ENCODE data around the gene RHOBTB3.

The RHOBTB3 gene

GRCh38 chr5:95762652-95763041, 31.5 kb downstream of the RHOBTB3 start:
- Histone ChIP-seq H3K9ac (ENCODE audit: low read depth, low read length) (no peak overlapping the region), H3K4me3 (ENCODE audit: low read depth, low read length) (no peak overlapping the region), H3K36me3 (ENCODE audit: control insufficient read depth, insufficient read depth, low read length) (no peaks in the 10 kb centered on the region), H3K27me3 (ENCODE audit: control insufficient read depth, insufficient read depth, low read length) (no peaks in the 10 kb centered on the region), H3K9me3 (ENCODE audit: control insufficient read depth, insufficient read depth, low read length) (no peaks in the 10 kb centered on the region), H3K4me1 (ENCODE audit: control insufficient read depth, insufficient read depth, low read length) (no peaks in the 10 kb centered on the region)

- Histone ChIP-seq H3K9ac (ENCODE audit: low read depth, low read length) (no peak overlapping the region), H3K36me3 (ENCODE audit: control insufficient read depth, insufficient read depth, low read length) (no peaks in the 10 kb centered on the region), H3K4me3 (ENCODE audit: low read depth, low read length) (no peak overlapping the region), H3K4me1 (ENCODE audit: control insufficient read depth, insufficient read depth, low read length) (no peaks in the 10 kb centered on the region), H3K27me3 (ENCODE audit: control insufficient read depth, insufficient read depth, low read length) (no peaks in the 10 kb centered on the region), H3K9me3 (ENCODE audit: control insufficient read depth, insufficient read depth, low read length) (no peaks in the 10 kb centered on the region)
These were observed 32.8 kb downstream of the RHOBTB3 start for GRCh38 chr5:95763941-95764340.

- Histone ChIP-seq H3K36me3 (ENCODE audit: control insufficient read depth, insufficient read depth, low read length) (no peaks in the 10 kb centered on the region), H3K27me3 (ENCODE audit: control insufficient read depth, insufficient read depth, low read length) (no peaks in the 10 kb centered on the region), H3K4me3 (ENCODE audit: low read depth, low read length) (no peak overlapping the region), H3K4me1 (ENCODE audit: control insufficient read depth, insufficient read depth, low read length) (no peaks in the 10 kb centered on the region), H3K9ac (ENCODE audit: low read depth, low read length) (no peak overlapping the region), H3K9me3 (ENCODE audit: control insufficient read depth, insufficient read depth, low read length) (no peaks in the 10 kb centered on the region)
These were observed 37.6 kb downstream of the RHOBTB3 start for GRCh38 chr5:95768731-95769130.

DNA sequence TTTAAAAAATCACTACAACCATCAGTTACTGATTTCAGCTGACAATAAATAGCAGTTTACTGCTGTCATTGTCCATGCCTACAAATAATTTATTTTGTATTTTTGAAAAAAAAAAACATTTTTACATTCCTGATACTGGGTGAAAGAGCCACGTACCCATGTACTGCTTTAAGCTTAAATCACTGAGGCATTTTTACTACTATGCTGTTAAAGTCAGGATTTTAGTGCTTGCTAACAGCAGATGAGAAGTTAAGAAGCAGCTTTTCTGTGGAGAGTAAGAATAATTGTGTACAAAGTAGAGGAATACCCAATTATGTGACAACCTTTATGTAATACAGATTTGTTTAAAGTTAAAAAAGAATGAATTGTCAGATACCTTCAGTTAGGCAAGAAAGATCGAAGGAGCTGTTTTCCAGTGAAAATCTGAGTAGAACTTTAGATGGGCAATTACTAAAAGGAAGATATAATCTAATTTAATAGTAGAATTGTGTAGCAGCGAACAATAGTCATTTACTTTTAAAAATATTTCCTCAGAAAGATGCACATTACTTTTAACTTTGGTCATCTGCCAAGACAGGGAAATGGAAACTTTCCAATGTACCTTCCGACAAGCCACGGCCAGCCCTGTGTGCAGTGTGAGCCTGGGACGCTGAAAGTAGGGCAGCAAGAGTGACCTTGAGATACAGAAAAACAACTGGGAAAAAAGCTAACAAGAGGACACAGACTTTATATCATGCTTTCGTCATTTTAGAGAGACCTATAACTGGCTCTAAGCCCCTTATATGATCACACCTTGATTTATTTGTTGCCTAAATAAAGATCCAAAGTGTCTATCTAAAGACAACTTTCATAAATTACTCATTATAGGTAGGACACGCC, 39.9 kb downstream of the RHOBTB3 start:
- Histone ChIP-seq H3K9ac (ENCODE audit: low read depth, low read length) (no peak overlapping the region), H3K4me3 (ENCODE audit: low read depth, low read length) (no peak overlapping the region), H3K9me3 (ENCODE audit: control insufficient read depth, insufficient read depth, low read length) (no peaks in the 10 kb centered on the region), H3K27me3 (ENCODE audit: control insufficient read depth, insufficient read depth, low read length) (no peaks in the 10 kb centered on the region), H3K4me1 (ENCODE audit: control insufficient read depth, insufficient read depth, low read length) (no peaks in the 10 kb centered on the region), H3K36me3 (ENCODE audit: control insufficient read depth, insufficient read depth, low read length) (no peaks in the 10 kb centered on the region)

DNA sequence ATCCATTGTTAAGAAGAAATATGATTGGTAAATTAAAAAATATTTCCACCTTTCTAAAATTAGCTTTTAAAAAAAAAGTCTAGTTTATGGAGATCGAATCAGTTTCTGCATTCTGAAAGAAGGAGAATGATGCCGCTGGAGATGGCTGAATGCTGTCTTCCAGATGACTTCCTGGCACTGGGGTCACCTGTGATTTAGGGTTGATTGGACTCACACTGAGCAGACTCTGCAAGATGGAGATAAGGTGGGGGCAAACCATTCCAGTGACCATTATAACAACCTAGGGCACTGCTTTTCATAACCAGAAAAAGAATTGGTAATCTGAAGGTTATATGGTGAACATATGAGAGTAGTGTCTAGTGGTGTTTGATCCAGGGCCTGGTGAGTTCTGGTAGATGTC, 40.8 kb downstream of the RHOBTB3 start:
- no peak overlapping the region for H3K9ac ChIP-seq (ENCODE audit: low read depth, low read length)
- no peaks in the 10 kb centered on the region for H3K9me3 ChIP-seq (ENCODE audit: control insufficient read depth, insufficient read depth, low read length)
- no peak overlapping the region for H3K4me3 ChIP-seq (ENCODE audit: low read depth, low read length)
- H3K4me1 ChIP-seq (ENCODE audit: control insufficient read depth, insufficient read depth, low read length) = no peaks in the 10 kb centered on the region
- H3K27me3 ChIP-seq (ENCODE audit: control insufficient read depth, insufficient read depth, low read length) = no peaks in the 10 kb centered on the region
- H3K36me3 ChIP-seq (ENCODE audit: control insufficient read depth, insufficient read depth, low read length) = no peaks in the 10 kb centered on the region

- H3K27me3 ChIP-seq (ENCODE audit: control insufficient read depth, insufficient read depth, low read length) = no peaks in the 10 kb centered on the region
- no peaks in the 10 kb centered on the region for H3K9me3 ChIP-seq (ENCODE audit: control insufficient read depth, insufficient read depth, low read length)
- H3K4me1 ChIP-seq (ENCODE audit: control insufficient read depth, insufficient read depth, low read length) = no peaks in the 10 kb centered on the region
- no peak overlapping the region for H3K4me3 ChIP-seq (ENCODE audit: low read depth, low read length)
- no peaks in the 10 kb centered on the region for H3K36me3 ChIP-seq (ENCODE audit: control insufficient read depth, insufficient read depth, low read length)
- no peak overlapping the region for H3K9ac ChIP-seq (ENCODE audit: low read depth, low read length)
These were observed 42.4 kb downstream of the RHOBTB3 start for GRCh38 chr5:95773335-95774059.

DNA sequence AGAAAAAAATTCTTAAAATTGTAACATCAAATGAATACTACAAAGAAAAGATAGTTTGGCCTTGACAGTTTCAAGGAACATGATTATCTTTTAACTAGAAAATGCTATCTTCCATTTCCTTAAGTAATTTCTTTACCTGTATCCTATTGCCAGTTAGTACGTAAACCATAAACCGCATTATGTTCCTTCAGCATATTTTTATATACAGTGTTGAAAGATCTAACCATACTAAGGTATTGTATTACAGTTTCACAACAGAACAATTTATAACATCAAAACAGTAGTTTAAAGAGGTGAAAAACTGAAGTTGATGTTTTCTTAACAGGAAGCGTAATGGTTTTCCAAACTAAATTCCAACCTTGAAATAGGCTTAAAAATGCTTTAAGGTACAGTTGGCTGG, 46.3 kb downstream of the RHOBTB3 start:
- Histone ChIP-seq H3K9me3 (ENCODE audit: control insufficient read depth, insufficient read depth, low read length) (no peaks in the 10 kb centered on the region), H3K27me3 (ENCODE audit: control insufficient read depth, insufficient read depth, low read length) (no peaks in the 10 kb centered on the region), H3K4me3 (ENCODE audit: low read depth, low read length) (no peak overlapping the region), H3K4me1 (ENCODE audit: control insufficient read depth, insufficient read depth, low read length) (no peaks in the 10 kb centered on the region), H3K9ac (ENCODE audit: low read depth, low read length) (no peak overlapping the region), H3K36me3 (ENCODE audit: control insufficient read depth, insufficient read depth, low read length) (no peaks in the 10 kb centered on the region)

- Histone ChIP-seq H3K36me3 (ENCODE audit: control insufficient read depth, insufficient read depth, low read length) (no peaks in the 10 kb centered on the region), H3K27me3 (ENCODE audit: control insufficient read depth, insufficient read depth, low read length) (no peaks in the 10 kb centered on the region), H3K9me3 (ENCODE audit: control insufficient read depth, insufficient read depth, low read length) (no peaks in the 10 kb centered on the region), H3K4me3 (ENCODE audit: low read depth, low read length) (no peak overlapping the region), H3K9ac (ENCODE audit: low read depth, low read length) (no peak overlapping the region), H3K4me1 (ENCODE audit: control insufficient read depth, insufficient read depth, low read length) (no peaks in the 10 kb centered on the region)
These were observed 47.7 kb downstream of the RHOBTB3 start for GRCh38 chr5:95778713-95779436.

- Histone ChIP-seq H3K9me3 (ENCODE audit: control insufficient read depth, insufficient read depth, low read length) (no peaks in the 10 kb centered on the region), H3K4me1 (ENCODE audit: control insufficient read depth, insufficient read depth, low read length) (no peaks in the 10 kb centered on the region), H3K36me3 (ENCODE audit: control insufficient read depth, insufficient read depth, low read length) (no peaks in the 10 kb centered on the region), H3K4me3 (ENCODE audit: low read depth, low read length) (no peak overlapping the region), H3K27me3 (ENCODE audit: control insufficient read depth, insufficient read depth, low read length) (no peaks in the 10 kb centered on the region), H3K9ac (ENCODE audit: low read depth, low read length) (no peak overlapping the region)
These were observed 48.5 kb downstream of the RHOBTB3 start for GRCh38 chr5:95779611-95780010.

GRCh38 chr5:95780597-95780996, 49.5 kb downstream of the RHOBTB3 start:
- Histone ChIP-seq H3K4me3 (ENCODE audit: low read depth, low read length) (no peak overlapping the region), H3K4me1 (ENCODE audit: control insufficient read depth, insufficient read depth, low read length) (no peaks in the 10 kb centered on the region), H3K36me3 (ENCODE audit: control insufficient read depth, insufficient read depth, low read length) (no peaks in the 10 kb centered on the region), H3K9ac (ENCODE audit: low read depth, low read length) (no peak overlapping the region), H3K27me3 (ENCODE audit: control insufficient read depth, insufficient read depth, low read length) (no peaks in the 10 kb centered on the region), H3K9me3 (ENCODE audit: control insufficient read depth, insufficient read depth, low read length) (no peaks in the 10 kb centered on the region)

DNA sequence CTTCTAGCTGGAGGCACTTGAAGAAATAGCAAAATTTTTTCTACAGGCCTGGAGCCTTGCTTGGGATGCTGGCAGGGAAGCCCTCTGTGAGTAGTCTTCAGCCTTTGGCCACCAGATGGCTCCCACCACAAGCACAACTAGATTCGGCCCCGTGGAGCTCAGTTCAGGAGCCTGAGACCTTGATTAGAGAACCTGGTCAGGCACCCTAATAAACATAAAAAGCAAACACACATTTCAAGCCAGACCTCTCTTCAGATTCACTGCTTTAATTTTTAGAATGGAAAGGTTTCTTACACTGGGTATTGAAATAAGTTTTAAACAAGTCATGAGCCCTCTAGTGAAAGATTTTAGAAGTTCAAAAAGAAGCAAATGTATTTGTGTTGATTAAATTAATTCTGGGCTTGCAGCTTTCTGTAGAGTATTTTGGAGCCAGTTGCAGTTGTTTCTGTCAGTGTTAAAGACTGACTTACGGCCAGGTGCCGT, 50.0 kb downstream of the RHOBTB3 start:
- no peaks in the 10 kb centered on the region for H3K36me3 ChIP-seq (ENCODE audit: control insufficient read depth, insufficient read depth, low read length)
- H3K9me3 ChIP-seq (ENCODE audit: control insufficient read depth, insufficient read depth, low read length) = no peaks in the 10 kb centered on the region
- H3K9ac ChIP-seq (ENCODE audit: low read depth, low read length) = no peak overlapping the region

More for the DNA sequence above, 50.0 kb downstream of the RHOBTB3 start:
- Histone ChIP-seq H3K4me3 (ENCODE audit: low read depth, low read length) (no peak overlapping the region), H3K27me3 (ENCODE audit: control insufficient read depth, insufficient read depth, low read length) (no peaks in the 10 kb centered on the region), H3K4me1 (ENCODE audit: control insufficient read depth, insufficient read depth, low read length) (no peaks in the 10 kb centered on the region)

All from iPS-15b (cell line).